NCI-H1930 (cell line): ENCODE data around the gene CMTM3.
"Not testable (repeated sequence)": the region's sequence is repeated elsewhere in the genome, so short reads cannot be mapped to it uniquely, and the experiment has no call there.

ENCODE experiments used
- DNase-seq, 2 experiments: peaks; one replicate each; lab custom pipeline; 2025; lab: John Stamatoyannopoulos, UW

The CMTM3 gene

DNA sequence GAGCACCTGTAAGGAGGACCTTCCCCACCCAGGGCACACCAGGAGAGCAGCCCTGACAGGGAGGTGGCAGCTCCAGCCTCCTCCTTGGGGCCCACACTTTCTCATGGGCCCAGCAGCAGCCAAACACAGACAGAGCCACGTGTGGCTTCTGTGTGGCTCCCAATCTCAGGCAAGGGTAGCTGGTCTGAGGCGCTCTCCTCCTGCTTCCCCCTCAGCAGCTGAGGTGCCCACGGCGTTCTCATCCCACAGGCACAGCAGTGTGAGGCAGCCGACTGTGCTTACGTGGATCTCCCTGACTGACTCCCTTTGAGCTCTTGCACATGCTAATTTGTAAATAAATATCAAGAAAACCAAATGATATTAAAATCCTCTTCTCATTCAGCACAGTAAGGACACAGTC, 30.9 kb downstream of the CMTM3 start:
- no peak for DNase-seq

GRCh38 chr16:66636199-66636598, 31.7 kb downstream of the CMTM3 start:
- no peak for DNase-seq

DNA sequence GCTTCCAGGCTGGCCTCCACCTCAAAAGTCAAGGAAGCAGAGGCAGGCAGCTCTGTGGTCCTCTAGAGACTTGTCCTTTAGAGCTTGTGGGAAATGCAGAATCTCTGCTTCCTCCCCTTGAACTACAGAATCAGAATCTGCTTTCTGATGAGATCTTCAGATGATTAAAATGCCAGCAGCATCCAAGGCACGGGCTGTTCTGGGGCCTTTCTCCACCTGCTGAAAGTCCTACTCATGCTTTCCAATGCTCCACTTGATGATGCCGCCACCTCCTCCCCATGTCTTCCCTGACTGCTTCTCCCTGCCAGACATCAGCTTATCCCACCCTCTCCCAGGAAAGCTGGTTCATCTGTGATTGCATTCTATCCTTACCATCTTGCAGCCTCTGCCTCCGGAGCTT, 33.3 kb downstream of the CMTM3 start:
- DNase-seq = no peak

DNA sequence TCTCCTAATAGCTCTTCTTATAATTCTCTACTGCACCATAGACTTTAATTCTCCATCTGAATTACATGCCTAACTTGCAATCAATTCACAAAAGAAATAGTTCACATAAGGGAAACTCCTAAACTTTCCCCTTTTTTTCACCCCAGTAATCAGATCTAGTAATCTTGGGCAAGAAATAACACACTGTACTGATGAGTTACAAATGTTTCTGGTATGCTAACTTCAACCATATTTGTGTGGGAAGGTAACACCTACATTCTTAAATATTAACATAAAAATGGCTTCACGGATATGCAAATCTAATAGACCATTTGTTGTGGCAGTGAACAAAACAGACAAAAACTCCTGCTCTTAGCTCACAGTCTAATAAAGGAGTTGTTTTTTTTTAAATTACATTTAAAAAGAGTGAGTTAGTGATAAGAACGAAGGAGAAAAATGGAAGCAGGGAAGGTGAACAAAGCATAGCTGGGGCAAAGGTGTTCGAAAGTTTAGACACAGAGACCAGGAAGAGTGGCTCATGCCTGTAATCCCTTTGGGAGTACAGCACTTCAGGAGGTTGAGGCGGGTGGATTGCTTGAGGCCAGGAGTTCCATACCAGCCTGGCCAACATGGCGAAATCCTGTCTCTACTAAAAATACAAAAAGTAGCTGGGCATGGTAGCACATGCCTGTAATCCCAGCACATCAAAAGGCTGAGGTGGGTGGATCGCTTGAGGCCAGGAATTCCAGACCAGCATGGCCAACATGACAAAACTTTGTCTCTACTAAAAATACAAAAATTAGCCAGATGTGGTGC, 34.8 kb downstream of the CMTM3 start:
- DNase-seq = no peak

DNA sequence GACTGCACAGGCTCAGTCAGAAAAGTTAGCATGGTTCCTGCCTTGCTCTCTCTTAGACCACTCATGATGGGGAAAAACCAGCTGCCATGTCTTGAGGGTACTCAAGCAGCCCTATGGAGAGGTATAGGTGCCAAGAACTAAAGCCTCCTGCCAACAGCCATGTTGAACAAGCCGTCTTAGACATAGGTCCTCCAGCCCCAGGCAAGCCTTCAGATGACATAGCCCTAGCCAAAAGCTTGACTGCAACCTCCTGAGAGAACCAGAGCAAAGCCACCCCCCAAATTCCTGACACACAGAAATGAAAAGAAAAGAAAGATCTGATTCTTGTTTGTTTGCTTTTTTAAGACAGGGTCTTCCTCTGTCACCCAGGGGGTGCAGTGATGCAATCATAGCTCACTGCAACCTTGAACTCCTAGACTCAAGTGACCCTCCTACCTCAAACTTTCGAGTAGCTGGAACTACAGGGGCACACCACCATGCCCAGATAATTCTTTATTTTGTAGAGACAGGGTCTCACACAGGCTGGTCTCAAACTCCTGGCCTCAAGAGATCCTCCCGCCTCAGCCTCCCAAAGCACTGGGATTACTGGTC, 36.3 kb downstream of the CMTM3 start:
- DNase-seq = no peak

GRCh38 chr16:66641387-66641786, 36.9 kb downstream of the CMTM3 start:
- no peak for DNase-seq

GRCh38 chr16:66647866-66648265, 43.4 kb downstream of the CMTM3 start:
- no peak for DNase-seq

GRCh38 chr16:66649167-66649566, 44.7 kb downstream of the CMTM3 start:
- no peak for DNase-seq

- no peak for DNase-seq
Observed at GRCh38 chr16:66649636-66650205, 45.2 kb downstream of the CMTM3 start.

DNA sequence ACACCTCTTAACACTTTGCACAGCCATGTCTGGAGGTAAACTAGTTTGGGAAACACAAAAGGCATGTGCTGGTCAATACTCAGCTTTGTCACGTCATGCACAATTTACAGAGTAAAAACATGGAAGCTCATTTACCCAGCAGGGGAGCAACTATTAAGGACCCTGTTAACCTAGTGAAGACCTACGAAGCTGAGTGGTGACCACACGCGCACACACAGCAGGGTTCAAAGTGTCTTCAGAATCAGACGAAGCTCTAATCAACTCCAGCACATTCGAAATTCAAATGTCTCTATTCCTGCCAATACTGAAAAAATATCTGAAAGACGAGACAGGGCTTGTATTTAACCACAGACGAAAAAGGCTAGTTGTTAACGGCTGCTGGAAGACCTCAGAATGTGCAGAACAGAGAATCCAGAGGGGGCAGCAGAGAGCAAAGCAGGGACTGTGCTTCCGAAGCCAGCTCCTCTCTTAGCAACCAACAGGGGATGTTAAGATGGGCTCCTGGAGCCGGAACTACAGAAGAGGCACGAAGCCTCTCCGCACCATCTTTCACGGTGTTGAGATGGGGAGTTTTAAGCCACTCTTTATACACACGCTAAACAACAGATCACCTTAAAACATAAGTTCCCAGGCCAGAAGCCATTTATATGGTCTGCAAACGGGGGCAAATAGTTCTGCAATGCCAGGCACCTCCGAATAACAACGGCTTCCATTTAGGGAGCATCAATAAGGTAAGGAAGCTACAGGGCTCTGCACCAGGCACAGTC, 46.4 kb downstream of the CMTM3 start:
- peak; percentile 39 to 63 for DNase-seq

DNA sequence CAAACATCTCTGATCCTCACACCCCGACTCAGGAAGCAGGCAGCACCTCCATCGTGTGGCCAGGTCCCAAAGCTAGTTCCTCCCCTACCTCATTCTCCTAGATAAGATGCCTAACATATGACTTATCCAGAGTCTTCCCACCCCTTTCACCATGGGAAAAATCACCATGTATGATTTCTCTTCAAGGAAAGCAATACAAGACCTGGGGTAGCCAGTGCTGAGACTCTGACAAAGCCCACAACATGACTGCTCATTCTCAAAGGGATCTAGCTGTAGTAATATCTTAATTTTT, 46.9 kb downstream of the CMTM3 start:
- no peak for DNase-seq

GRCh38 chr16:66651965-66652364, 47.5 kb downstream of the CMTM3 start:
- DNase-seq = no peak

- no peak for DNase-seq
Observed at GRCh38 chr16:66652661-66653360, 48.3 kb downstream of the CMTM3 start.

GRCh38 chr16:66653581-66654350, 49.3 kb downstream of the CMTM3 start:
- no peak for DNase-seq

- no peak for DNase-seq
Observed at GRCh38 chr16:66656547-66656946, 52.0 kb downstream of the CMTM3 start.

- no peak for DNase-seq
Observed at GRCh38 chr16:66658143-66658859, 53.8 kb downstream of the CMTM3 start.

DNA sequence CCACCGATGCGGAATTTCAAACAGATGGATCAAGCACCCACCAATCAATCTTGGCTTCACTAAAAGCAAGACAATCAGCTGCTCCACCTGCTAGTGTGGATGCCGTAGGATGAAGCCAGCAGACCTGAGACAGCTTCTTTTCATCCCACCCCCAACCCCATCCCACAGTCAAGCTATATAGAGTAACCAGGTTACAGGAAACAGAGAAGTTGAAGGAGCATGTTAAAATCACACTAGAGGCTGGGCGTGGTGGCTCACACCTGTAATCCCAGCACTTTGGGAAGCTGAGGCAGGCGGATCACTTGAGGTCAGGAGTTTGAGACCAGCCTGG, 54.3 kb downstream of the CMTM3 start:
- no peak for DNase-seq

DNA sequence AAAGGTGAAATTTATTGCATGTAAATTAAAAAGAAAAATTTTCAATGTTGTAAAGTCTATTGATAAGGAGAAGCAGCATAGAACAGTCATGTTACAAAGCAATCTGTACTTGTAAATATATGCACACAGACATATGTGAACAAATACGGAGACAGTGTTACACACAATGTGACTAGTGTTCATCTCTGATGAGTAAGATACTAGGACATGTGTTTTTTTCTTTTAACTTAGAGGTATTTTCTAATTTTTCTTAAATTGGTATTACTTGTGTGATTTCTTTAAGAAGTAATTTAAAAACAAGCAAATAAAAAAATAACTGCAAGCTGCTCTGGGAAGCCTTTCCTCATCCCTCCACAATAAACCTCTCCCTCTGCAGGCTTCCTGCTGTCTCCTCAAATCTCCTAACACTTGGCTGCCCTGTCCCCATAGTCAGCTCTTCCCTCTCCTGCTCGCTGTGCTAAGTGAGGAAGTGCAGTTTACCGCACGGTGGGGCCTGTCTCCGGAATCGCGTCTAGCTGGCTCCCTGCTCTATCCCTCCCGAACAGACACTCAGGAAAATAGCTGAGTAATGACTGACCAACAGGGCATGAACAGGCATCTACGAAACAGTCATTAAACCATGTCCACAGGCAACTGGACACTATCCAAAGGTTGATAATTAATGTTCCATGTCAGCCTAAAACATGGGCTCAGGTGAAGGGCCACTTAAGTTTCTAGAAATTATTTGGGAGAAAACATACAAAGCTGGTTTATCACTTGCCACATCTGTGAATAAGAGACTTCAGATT, 56.1 kb downstream of the CMTM3 start:
- DNase-seq = no peak

- no peak for DNase-seq
Observed at GRCh38 chr16:66661210-66661560, 56.7 kb downstream of the CMTM3 start.

DNA sequence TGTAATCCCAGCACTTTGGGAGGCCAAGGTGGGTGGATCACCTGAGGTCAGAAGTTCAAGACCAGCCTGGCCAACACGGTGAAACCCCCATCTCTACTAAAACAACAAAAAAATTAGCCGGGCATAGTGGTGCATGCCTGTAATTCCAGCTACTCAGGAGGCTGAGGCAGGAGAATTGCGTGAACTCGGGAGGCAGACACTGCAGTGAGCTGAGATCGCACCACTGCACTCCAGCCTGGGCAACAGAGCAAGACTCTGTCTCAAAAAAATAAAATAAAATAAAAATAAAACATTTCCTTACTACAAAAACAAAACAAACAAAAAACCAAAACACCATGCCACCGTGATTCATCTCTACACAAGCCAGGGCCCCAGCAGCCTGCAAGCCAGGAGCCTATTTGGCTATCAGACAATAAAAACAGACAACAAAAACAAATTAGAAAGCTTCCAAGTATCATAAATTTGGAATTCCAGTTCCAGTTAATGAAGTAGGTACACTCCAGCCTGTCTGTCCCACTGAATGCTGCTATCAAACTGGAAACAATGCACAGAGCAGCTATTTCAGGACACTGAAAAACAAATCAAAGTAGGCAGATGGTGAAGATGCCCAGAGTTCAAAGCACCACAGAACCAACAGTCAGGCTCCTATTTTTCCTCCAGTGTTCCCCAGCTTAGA, 57.3 kb downstream of the CMTM3 start:
- not testable (repeated sequence) for DNase-seq
